Thoracic aorta (tissue), 2 donors: ENCODE measurements around the gene SNTG2. TPM values are rescaled to one million over a fixed set of nuclear protein-coding genes. Genes with fewer than 3 reads are reported as not detected.

Experiments
- ATAC-seq: fragments of 150-250 bp; one replicate; pipeline ENCODE4 v1.8.0; 2017; ENCODE audit warnings: low read depth; ENCODE audit not compliant: insufficient number of reproducible peaks, low FRiP score
- DNase-seq: peaks from one replicate; pipeline ENCODE4 v3.0.0-alpha.2; 2020; ENCODE audit warnings: low spot score
- H3K27ac ChIP-seq, 2 donors: fragments of 200-600 bp; sonication (generic); 1 replicate in 1 of 2; 2 replicates in 1 of 2; pipeline ENCODE4 v1.5.1; 2016; ENCODE audit warnings: mild to moderate bottlenecking in 2 of 2, moderate library complexity in 2 of 2
- H3K27me3 ChIP-seq: fragments of 200-600 bp; sonication (generic); replicated peaks from 2 replicates; pipeline ENCODE4 v1.6.0; 2016; ENCODE audit warnings: mild to moderate bottlenecking; ENCODE audit not compliant: insufficient read depth
- H3K36me3 ChIP-seq: fragments of 200-600 bp; sonication (generic); one replicate; pipeline ENCODE4 v1.5.1; 2016
- H3K4me1 ChIP-seq, 2 donors: fragments of 200-600 bp; sonication (generic); 1 replicate in 1 of 2; 2 replicates in 1 of 2; pipeline versions ENCODE4 v1.5.1 to v1.6.0; 2016; ENCODE audit warnings: low read depth in 2 of 2, mild to moderate bottlenecking in 1 of 2; ENCODE audit not compliant: control insufficient read depth in 1 of 2
- H3K4me3 ChIP-seq: fragments of 200-600 bp; sonication (generic); 2 replicates; pipeline ENCODE4 v1.5.1; 2016; ENCODE audit warnings: mild to moderate bottlenecking
- H3K9me3 ChIP-seq: fragments of 200-600 bp; sonication (generic); 2 replicates; pipeline ENCODE4 v1.5.1; 2016
- CTCF ChIP-seq: fragments of 200-600 bp; sonication (generic); IDR thresholded peaks from one replicate; pipeline ENCODE4 v1.5.1; 2019; ENCODE audit warnings: antibody characterized with exemption
- total RNA-seq, 2 donors: library from RNA; depleted of rRNA; stranded (reverse); fragments of >200 nt; gene quantifications; one replicate each; pipeline versions ENCODE4 v1.1.0 to v1.2.3, GENCODE V29; 2016

The SNTG2 gene
- total RNA-seq, 2 donors from 2014 or later = 8.9 to 18.6 TPM

- Histone ChIP-seq H3K36me3 (no peaks in the 10 kb centered on the region), H3K4me1 (no peaks in the 10 kb centered on the region), H3K27me3 (no peaks in the 10 kb centered on the region), H3K4me3 (no peak overlapping the region), H3K27ac (no peak overlapping the region), H3K9me3 (no peaks in the 10 kb centered on the region)
- ATAC-seq (no peak), DNase-seq (no peak)
- TF ChIP-seq CTCF = no peak
Measured at GRCh38 chr2:1301056-1301455, 350.4 kb downstream of the SNTG2 start.

GRCh38 chr2:1305342-1306013, 354.8 kb downstream of the SNTG2 start:
- no peak for ATAC-seq
- TF ChIP-seq CTCF = no peak

GRCh38 chr2:1306014-1306686, 355.5 kb downstream of the SNTG2 start:
- ATAC-seq (no peak), DNase-seq (no peak)
- no peak for TF ChIP-seq CTCF
- no peaks in the 10 kb centered on the region for H3K36me3 ChIP-seq
- no peaks in the 10 kb centered on the region for H3K9me3 ChIP-seq
- H3K4me3 ChIP-seq = no peak overlapping the region
- H3K4me1 ChIP-seq = no peaks in the 10 kb centered on the region
- H3K27ac ChIP-seq = no peak overlapping the region
- no peaks in the 10 kb centered on the region for H3K27me3 ChIP-seq

More at GRCh38 chr2:1305342-1306013, 354.8 kb downstream of the SNTG2 start:
- no peak for DNase-seq
- Histone ChIP-seq H3K36me3 (no peaks in the 10 kb centered on the region), H3K27me3 (no peaks in the 10 kb centered on the region), H3K4me3 (no peak overlapping the region), H3K4me1 (no peaks in the 10 kb centered on the region), H3K9me3 (no peaks in the 10 kb centered on the region), H3K27ac (no peak overlapping the region)

GRCh38 chr2:1306687-1307516, 356.3 kb downstream of the SNTG2 start:
- TF ChIP-seq CTCF = no peak
- H3K27me3 ChIP-seq = no peaks in the 10 kb centered on the region
- no peak overlapping the region for H3K27ac ChIP-seq
- ATAC-seq (no peak), DNase-seq (no peak)
- H3K4me3 ChIP-seq = no peak overlapping the region
- H3K36me3 ChIP-seq = no peaks in the 10 kb centered on the region
- H3K9me3 ChIP-seq = no peaks in the 10 kb centered on the region
- no peaks in the 10 kb centered on the region for H3K4me1 ChIP-seq

- no peak for DNase-seq
- no peaks in the 10 kb centered on the region for H3K9me3 ChIP-seq
Measured at GRCh38 chr2:1307670-1308069, 357.0 kb downstream of the SNTG2 start.

More at GRCh38 chr2:1307670-1308069, 357.0 kb downstream of the SNTG2 start:
- Histone ChIP-seq H3K4me3 (no peak overlapping the region), H3K4me1 (no peaks in the 10 kb centered on the region), H3K36me3 (no peaks in the 10 kb centered on the region), H3K27me3 (no peaks in the 10 kb centered on the region), H3K27ac (no peak overlapping the region)
- TF ChIP-seq CTCF = no peak
- no peak for ATAC-seq
